Measurements from ENCODE around the gene SEBOX.

GRCh38 chr17:28405632-28406472 lies 40.9 kb upstream of the SEBOX start, which contains the start of gene SLC46A1:
- TF ChIP-seq POLR2AphosphoS5 (IDR thresholded peaks at IDR 0.05; ENCODE audit: low read depth, low read length) = peak; percentile 64; the same call in 1 of the 2 replicates
- TF ChIP-seq TAF1 (IDR thresholded peaks at IDR 0.05; ENCODE audit: borderline replicate concordance, insufficient read depth, low read length) = no peak
- 0 out of 4 replicates have a peak, but pooled peaks of 1 of the 2 experiments have one; percentile 12 for TF ChIP-seq REST (IDR thresholded peaks at IDR 0.05; ENCODE audit: insufficient read depth in 1 of 2, low read depth in 2 of 2, low read length in 2 of 2)
- no peak for TF ChIP-seq SIN3A (IDR thresholded peaks at IDR 0.05; ENCODE audit: borderline replicate concordance, insufficient read depth, low read length)

Data from PFSK-1 (cell line).